BJ (cell line): ENCODE measurements around the gene USP36. TPM values are rescaled to one million over a fixed set of nuclear protein-coding genes. Genes with fewer than 3 reads are reported as not detected.

Source experiments
- CTCF ChIA-PET: fragments of 350-600 bp; formaldehyde crosslinking; extraction: SDS; loops from one replicate; lab custom pipeline; 2021; ENCODE audit warnings: antibody characterized with exemption, inconsistent platforms; lab: Yijun Ruan, JAX
- POLR2A ChIA-PET: fragments of 300-600 bp; sonication (Branson Sonifier 250); formaldehyde crosslinking; extraction: SDS; loops from one replicate; lab custom pipeline; 2021; ENCODE audit warnings: antibody characterized with exemption; lab: Charles Lee
- DNase-seq: peaks from one replicate; pipeline ENCODE4 v3.0.0-alpha.2; 2011; ENCODE audit warnings: low read depth
- H3K27me3 ChIP-seq: 2 replicates; pipeline ENCODE4 v1.6.0; 2011; ENCODE audit warnings: low read length; ENCODE audit not compliant: control insufficient read depth, insufficient read depth
- H3K36me3 ChIP-seq: 2 replicates; pipeline ENCODE4 v1.5.1; 2011; ENCODE audit warnings: low read length; ENCODE audit not compliant: control insufficient read depth, insufficient read depth
- H3K4me3 ChIP-seq: 2 replicates; pipeline ENCODE4 v1.5.1; 2011; ENCODE audit warnings: low read depth, mild to moderate bottlenecking, control low read depth, low read length
- CTCF ChIP-seq: IDR thresholded peaks from 2 replicates; pipeline ENCODE4 v1.5.1; 2011; ENCODE audit warnings: low read depth, mild to moderate bottlenecking, control low read depth, inconsistent platforms, low read length, moderate library complexity; ENCODE audit not compliant: insufficient read depth
- polyA plus RNA-seq: library from polyadenylated mRNA; depleted of rRNA; stranded (reverse); fragments of >200 nt; gene quantifications from 2 replicates; pipeline ENCODE4 v1.2.3, GENCODE V29; 2011

USP36 gene
- polyA plus RNA-seq, 1 experiment, result 22.1 TPM

GRCh38 chr17:78829477-78829876 lies 11.1 kb downstream of the USP36 start:
- POLR2A ChIA-PET, result no interaction called here
- no peak for TF ChIP-seq CTCF
- DNase-seq, result no peak
- CTCF ChIA-PET, result no interaction called here
- Histone ChIP-seq H3K27me3 (no peaks in the 10 kb centered on the region), H3K36me3 (peaks cover 27% of the 10 kb centered on the region), H3K4me3 (no peak overlapping the region)

DNA sequence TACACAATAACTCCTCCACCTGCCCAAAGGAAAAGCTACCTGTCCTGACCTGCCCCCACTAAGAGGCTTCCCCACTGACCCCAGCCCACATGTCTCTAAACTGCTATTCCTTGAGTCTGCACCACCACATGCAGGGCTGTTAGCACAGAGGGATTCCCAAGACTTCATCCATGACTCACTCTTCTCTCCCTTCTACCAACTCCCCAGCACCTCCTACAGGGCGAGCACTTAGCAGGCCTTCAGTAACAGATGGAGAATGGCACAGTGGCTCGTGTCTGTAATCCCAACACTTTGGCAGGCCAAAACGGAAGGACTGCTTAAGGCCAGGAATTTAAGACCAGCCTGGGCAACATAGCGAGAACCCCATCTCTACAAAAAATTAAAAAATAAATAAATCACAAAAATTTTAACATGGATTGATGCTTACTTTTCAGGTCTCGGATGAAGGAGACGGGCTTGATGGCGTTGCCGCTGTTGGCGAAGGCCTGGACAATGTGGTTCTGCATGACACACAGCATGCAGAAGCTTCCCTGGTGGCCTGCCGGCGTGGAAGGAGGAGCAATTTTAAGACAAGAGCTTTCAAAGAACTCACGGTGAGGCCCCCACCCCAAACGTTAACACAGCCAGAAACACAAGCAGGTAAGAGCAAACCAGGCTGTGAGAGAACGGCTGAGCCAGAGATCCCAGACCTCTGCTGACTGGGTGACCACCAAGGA lies 12.0 kb downstream of the USP36 start:
- Histone ChIP-seq H3K36me3 (peaks cover 32% of the 10 kb centered on the region), H3K4me3 (no peak overlapping the region), H3K27me3 (no peaks in the 10 kb centered on the region)
- CTCF ChIA-PET, result interaction anchor here (1.2 to 1.3 kb wide), 2 partner anchors 13 to 113 kb away, joined by 3 to 5 read pairs; no protein-coding TSS in a partner anchor
- TF ChIP-seq CTCF, result peak; percentile 66
- DNase-seq, result no peak
- POLR2A ChIA-PET, result no interaction called here

- peaks cover 26% of the 10 kb centered on the region for H3K36me3 ChIP-seq
- no peak overlapping the region for H3K4me3 ChIP-seq
- no peak for DNase-seq
- CTCF ChIA-PET, result interaction anchor here (0.6 to 1.3 kb wide), 2 partner anchors 11 to 120 kb away, joined by 5 to 6 read pairs; no protein-coding TSS in a partner anchor
- no peak for TF ChIP-seq CTCF
- POLR2A ChIA-PET, result interaction anchor here (0.6 kb wide), 2 partner anchors 13 to 1628 kb away, joined by 3 read pairs; no protein-coding TSS in a partner anchor
- H3K27me3 ChIP-seq, result no peaks in the 10 kb centered on the region
These were observed 13.6 kb downstream of the USP36 start for GRCh38 chr17:78826836-78827509.

GRCh38 chr17:78826421-78826820 lies 14.2 kb downstream of the USP36 start:
- H3K36me3 ChIP-seq, result peaks cover 25% of the 10 kb centered on the region

More at GRCh38 chr17:78826421-78826820, 14.2 kb downstream of the USP36 start:
- Histone ChIP-seq H3K27me3 (no peaks in the 10 kb centered on the region), H3K4me3 (no peak overlapping the region)
- TF ChIP-seq CTCF, result no peak
- DNase-seq, result no peak
- POLR2A ChIA-PET, result interaction anchor here (0.6 kb wide), 2 partner anchors 14 to 1628 kb away, joined by 3 read pairs; no protein-coding TSS in a partner anchor
- CTCF ChIA-PET, result no interaction called here
